Right atrium auricular region (tissue), 2 donors: Measurements from ENCODE around the gene DCAF16. TPM values are rescaled to one million over a fixed set of nuclear protein-coding genes. Genes with fewer than 3 reads are reported as not detected.
"Not testable (repeated sequence)": the region's sequence is repeated elsewhere in the genome, so short reads cannot be mapped to it uniquely, and the experiment has no call there.

Experiments
- DNase-seq: peaks from one replicate; pipeline ENCODE4 v3.0.0-alpha.2; 2019; ENCODE audit warnings: low spot score
- H3K27ac ChIP-seq, 2 donors: fragments of 200-600 bp; sonication (generic); 1 replicate in 1 of 2; 2 replicates in 1 of 2; pipeline ENCODE4 v1.5.1; 2016 to 2019
- H3K27me3 ChIP-seq, 2 donors: fragments of 200-600 bp; sonication (generic); one replicate each; pipeline versions ENCODE4 v1.5.1 to v1.6.0; 2017 to 2019
- H3K36me3 ChIP-seq: fragments of 200-600 bp; sonication (generic); one replicate; pipeline ENCODE4 v1.5.1; 2016
- H3K4me1 ChIP-seq, 2 donors: fragments of 200-600 bp; sonication (generic); one replicate each; pipeline versions ENCODE4 v1.5.1 to v1.6.0; 2017 to 2019
- H3K4me3 ChIP-seq, 2 donors: fragments of 200-600 bp; sonication (generic); 1 replicate in 1 of 2; 2 replicates in 1 of 2; pipeline ENCODE4 v1.5.1; 2017 to 2019; ENCODE audit warnings: mild to moderate bottlenecking in 1 of 2, moderate library complexity in 1 of 2
- H3K9me3 ChIP-seq, 2 donors: fragments of 200-600 bp; sonication (generic); one replicate each; pipeline ENCODE4 v1.5.1; 2019
- CTCF ChIP-seq, 2 donors: fragments of 200-600 bp; sonication (generic); IDR thresholded peaks; one replicate each; pipeline ENCODE4 v1.5.1; 2019; ENCODE audit warnings: antibody characterized with exemption in 2 of 2
- total RNA-seq, 2 donors: library from RNA; depleted of rRNA; stranded (reverse); fragments of >200 nt; gene quantifications; one replicate each; pipeline ENCODE4 v1.1.0, GENCODE V29; 2016

The DCAF16 gene
- total RNA-seq = 10 to 100 TPM; 15.1 to 24.7 TPM

DNA sequence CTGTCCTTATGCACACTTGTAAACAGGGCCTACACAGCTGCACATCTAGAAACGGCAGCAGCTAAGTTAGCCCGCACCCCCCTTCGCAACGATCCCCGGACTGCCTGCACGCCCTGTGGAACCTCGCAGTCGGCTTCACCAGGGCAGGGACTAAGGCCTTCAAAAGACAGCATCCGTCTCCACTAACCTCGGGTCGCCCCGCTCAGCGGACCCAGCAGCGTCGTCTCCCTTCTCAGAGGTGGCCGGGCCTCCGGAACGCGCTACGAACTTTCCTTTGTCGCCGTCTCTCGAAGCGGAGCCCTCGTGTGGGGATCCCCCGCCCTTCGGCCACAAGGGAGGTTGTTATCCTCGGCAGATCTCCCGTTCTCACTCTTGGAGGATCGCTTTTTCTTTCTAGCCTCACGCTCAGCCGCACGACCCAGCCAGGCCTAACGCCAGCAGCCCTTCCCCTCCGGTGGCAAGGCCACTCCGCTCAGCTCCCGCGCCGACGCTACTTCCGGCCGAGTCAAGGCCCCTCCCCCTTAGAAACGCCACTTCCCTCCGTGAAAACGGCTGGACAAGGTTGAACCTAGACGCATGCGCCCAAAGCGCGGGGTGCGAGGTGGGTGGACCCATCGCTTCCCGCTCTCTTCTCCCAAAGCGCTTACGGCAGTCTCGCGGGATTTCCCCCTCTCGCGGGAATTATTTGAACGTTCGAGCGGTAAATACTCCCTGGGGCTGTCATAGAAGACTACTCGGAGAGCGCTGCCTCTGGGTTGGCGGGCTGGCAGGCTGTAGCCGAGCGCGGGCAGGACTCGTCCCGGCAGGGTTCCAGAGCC lies at the start of gene DCAF16, which contains the start of gene NCAPG:
TSS of gene DCAF16 (minus strand) at position 498 of the 818 bp plus-strand sequence. CDS start 6,616 bp downstream, outside the sequence.
TSS of gene NCAPG (plus strand) at position 720 of the 818 bp plus-strand sequence. CDS start 99 bp downstream, outside the sequence.
- no peaks in the 10 kb centered on the region for H3K27me3 ChIP-seq
- no peaks in the 10 kb centered on the region for H3K36me3 ChIP-seq
- peak within 1 kb of the TSS; percentile 73 to 75 for H3K4me3 ChIP-seq
- peaks cover 0 to 44% of the 10 kb centered on the region in 2 donors for H3K4me1 ChIP-seq
- DNase-seq = peak; percentile 98
- peak within 1 kb of the TSS; percentile 97 to 98 for H3K27ac ChIP-seq
- no peak for TF ChIP-seq CTCF (IDR thresholded peaks at IDR 0.05)
- no peaks in the 10 kb centered on the region for H3K9me3 ChIP-seq

DNA sequence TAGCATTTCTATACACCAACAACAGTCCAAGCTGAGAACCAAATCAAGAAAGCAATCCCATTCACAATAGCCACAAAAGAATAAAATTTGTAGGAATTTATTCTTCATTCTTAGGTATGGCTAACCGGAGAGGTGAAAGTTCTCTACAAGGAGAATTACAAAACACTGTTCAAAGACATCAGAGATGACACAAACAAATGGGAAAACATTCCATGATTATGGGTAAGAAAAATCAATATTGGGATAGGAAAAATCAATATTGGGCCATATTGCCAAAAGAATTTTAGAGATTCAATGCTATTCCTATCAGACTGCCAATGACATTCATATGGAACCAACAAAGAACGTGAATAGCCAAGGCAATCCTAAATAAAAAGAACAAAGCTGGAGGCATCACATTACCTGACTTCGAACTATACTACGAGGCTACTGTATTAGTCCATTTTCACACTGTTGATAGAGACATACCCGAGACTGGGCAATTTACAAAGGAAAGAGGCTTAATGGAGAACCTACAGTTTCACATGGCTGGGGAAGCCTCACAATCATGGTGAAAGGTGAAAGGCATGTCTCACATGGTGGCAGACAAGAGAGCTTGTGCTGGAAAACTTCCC lies 49.3 kb upstream of the DCAF16 start:
- Histone ChIP-seq H3K4me1 (no peaks in the 10 kb centered on the region), H3K9me3 (peaks cover 0 to 10% of the 10 kb centered on the region in 2 donors), H3K36me3 (no peaks in the 10 kb centered on the region), H3K4me3 (no peak overlapping the region), H3K27ac (no peak overlapping the region), H3K27me3 (no peaks in the 10 kb centered on the region)
- TF ChIP-seq CTCF (IDR thresholded peaks at IDR 0.05) = no peak
- DNase-seq = no peak

GRCh38 chr4:17854036-17854435 lies 43.5 kb upstream of the DCAF16 start:
- DNase-seq = no peak
- TF ChIP-seq CTCF (IDR thresholded peaks at IDR 0.05) = no peak
- H3K4me3 ChIP-seq = no peak overlapping the region
- H3K27me3 ChIP-seq = no peaks in the 10 kb centered on the region
- no peak overlapping the region for H3K27ac ChIP-seq
- H3K4me1 ChIP-seq = no peaks in the 10 kb centered on the region
- no peaks in the 10 kb centered on the region for H3K36me3 ChIP-seq
- no peaks in the 10 kb centered on the region for H3K9me3 ChIP-seq

- Histone ChIP-seq H3K9me3 (no peaks in the 10 kb centered on the region), H3K27ac (no peak overlapping the region), H3K4me3 (no peak overlapping the region), H3K27me3 (no peaks in the 10 kb centered on the region), H3K4me1 (no peaks in the 10 kb centered on the region), H3K36me3 (no peaks in the 10 kb centered on the region)
- no peak for DNase-seq
- TF ChIP-seq CTCF (IDR thresholded peaks at IDR 0.05) = no peak
These were observed 41.4 kb upstream of the DCAF16 start for GRCh38 chr4:17851959-17852358.

DNA sequence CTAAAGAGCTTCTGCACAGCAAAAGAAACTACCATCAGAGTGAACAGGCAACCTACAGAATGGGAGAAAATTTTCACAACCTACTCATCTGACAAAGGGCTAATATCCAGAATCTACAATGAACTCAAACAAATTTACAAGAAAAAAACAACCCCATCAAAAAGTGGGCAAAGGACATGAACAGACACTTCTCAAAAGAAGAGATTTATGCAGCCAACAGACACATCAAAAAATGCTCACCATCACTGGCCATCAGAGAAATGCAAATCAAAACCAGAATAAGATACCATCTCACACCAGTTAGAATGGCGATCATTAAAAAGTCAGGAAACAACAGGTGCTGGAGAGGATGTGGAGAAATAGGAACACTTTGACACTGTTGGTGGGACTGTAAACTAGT lies 39.7 kb upstream of the DCAF16 start:
- not testable (repeated sequence) for H3K4me3 ChIP-seq, H3K9me3 ChIP-seq, H3K4me1 ChIP-seq, H3K27me3 ChIP-seq, H3K27ac ChIP-seq, DNase-seq, H3K36me3 ChIP-seq

- DNase-seq = no peak
- no peak for TF ChIP-seq CTCF (IDR thresholded peaks at IDR 0.05)
- no peaks in the 10 kb centered on the region for H3K36me3 ChIP-seq
These were observed 35.7 kb upstream of the DCAF16 start for GRCh38 chr4:17846266-17846665.

More at GRCh38 chr4:17846266-17846665, 35.7 kb upstream of the DCAF16 start:
- Histone ChIP-seq H3K27me3 (no peaks in the 10 kb centered on the region), H3K4me1 (no peaks in the 10 kb centered on the region), H3K27ac (no peak overlapping the region), H3K4me3 (no peak overlapping the region), H3K9me3 (no peaks in the 10 kb centered on the region)
